Fibroblast of pulmonary artery (primary cell): ENCODE data around the gene PES1.
"Not testable (repeated sequence)": the region's sequence is repeated elsewhere in the genome, so short reads cannot be mapped to it uniquely, and the experiment has no call there.

Source experiments
- DNase-seq: peaks from one replicate; pipeline ENCODE4 v3.0.0-alpha.2; 2010; ENCODE audit warnings: low read depth
- H3K4me3 ChIP-seq: replicated peaks from 2 replicates; pipeline ENCODE4 v1.5.1; 2011; ENCODE audit warnings: low read depth, mild to moderate bottlenecking, control low read depth, low read length, moderate library complexity
- CTCF ChIP-seq: IDR thresholded peaks from 2 replicates; pipeline ENCODE4 v1.5.1; 2011; ENCODE audit warnings: mild to moderate bottlenecking, control low read depth, low read length, inconsistent platforms; ENCODE audit errors: missing control alignments

The PES1 gene

GRCh38 chr22:30561402-30562189 is 30.1 kb downstream of the PES1 start:
- no peak for TF ChIP-seq CTCF
- no peak for DNase-seq
- H3K4me3 ChIP-seq = no peak overlapping the region

- H3K4me3 ChIP-seq, DNase-seq: not testable (repeated sequence)
Measured at GRCh38 chr22:30560643-30561202, 31.0 kb downstream of the PES1 start.

- H3K4me3 ChIP-seq = no peak overlapping the region
- TF ChIP-seq CTCF = no peak
- DNase-seq = no peak
Measured at GRCh38 chr22:30559889-30560288, 31.8 kb downstream of the PES1 start.

GRCh38 chr22:30557243-30557642 is 34.5 kb downstream of the PES1 start:
- DNase-seq = no peak
- no peak overlapping the region for H3K4me3 ChIP-seq
- no peak for TF ChIP-seq CTCF

- no peak for DNase-seq
- no peak overlapping the region for H3K4me3 ChIP-seq
- TF ChIP-seq CTCF = no peak
Measured at GRCh38 chr22:30556388-30556787, 35.3 kb downstream of the PES1 start.

- no peak overlapping the region for H3K4me3 ChIP-seq
- no peak for TF ChIP-seq CTCF
- no peak for DNase-seq
Measured at GRCh38 chr22:30555282-30556210, 36.2 kb downstream of the PES1 start.

GRCh38 chr22:30553971-30554370 is 37.7 kb downstream of the PES1 start:
- no peak for DNase-seq
- no peak for TF ChIP-seq CTCF
- H3K4me3 ChIP-seq = no peak overlapping the region
